Esophagus muscularis mucosa (tissue), 4 donors: ENCODE measurements around the gene MUC5B. TPM values are rescaled to one million over a fixed set of nuclear protein-coding genes. Genes with fewer than 3 reads are reported as not detected.

Experiments
- DNase-seq: peaks from one replicate; pipeline ENCODE4 v3.0.0-alpha.2; 2017; ENCODE audit errors: extremely low spot score
- H3K27ac ChIP-seq, 4 donors: fragments of 200-600 bp; sonication (generic); replicated peaks in 1 of 4; 1 replicate in 3 of 4; 2 replicates in 1 of 4; pipeline ENCODE4 v1.5.1; 2016 to 2019; ENCODE audit warnings: mild to moderate bottlenecking in 1 of 4
- H3K27me3 ChIP-seq, 4 donors: fragments of 200-600 bp; sonication (generic); one replicate each; pipeline versions ENCODE4 v1.5.1 to v1.6.0; 2016 to 2019
- H3K36me3 ChIP-seq, 4 donors: fragments of 200-600 bp; sonication (generic); one replicate each; pipeline ENCODE4 v1.5.1; 2016 to 2019
- H3K4me1 ChIP-seq, 4 donors: fragments of 200-600 bp; sonication (generic); one replicate each; pipeline ENCODE4 v1.5.1; 2016 to 2019
- H3K4me3 ChIP-seq, 4 donors: fragments of 200-600 bp; sonication (generic); 1 replicate in 2 of 4; 2 replicates in 2 of 4; pipeline ENCODE4 v1.5.1; 2016 to 2019; ENCODE audit warnings: mild to moderate bottlenecking in 4 of 4, moderate library complexity in 1 of 4
- H3K9me3 ChIP-seq, 4 donors: fragments of 200-600 bp; sonication (generic); 1 replicate in 3 of 4; 2 replicates in 1 of 4; pipeline ENCODE4 v1.5.1; 2016 to 2019
- CTCF ChIP-seq, 3 experiments: fragments of 200-600 bp in 2 of 3; fragments of 450-650 bp in 1 of 3; sonication (generic) in 2 of 3; IDR thresholded peaks; one replicate each; pipeline ENCODE4 v1.5.1; 2017 to 2019; ENCODE audit warnings: antibody characterized with exemption in 3 of 3, mild to moderate bottlenecking in 2 of 3, moderate library complexity in 1 of 3
- EP300 ChIP-seq: sonication (generic); formaldehyde crosslinking; IDR thresholded peaks from one replicate; pipeline ENCODE4 v1.6.1; 2017; ENCODE audit warnings: antibody characterized with exemption
- POLR2A ChIP-seq: fragments of 450-650 bp; IDR thresholded peaks from one replicate; pipeline ENCODE4 v1.6.1; 2017; ENCODE audit warnings: antibody characterized with exemption, moderate library complexity, mild to moderate bottlenecking, low read depth
- POLR2AphosphoS5 ChIP-seq, 2 donors: sonication (generic); formaldehyde crosslinking; IDR thresholded peaks; one replicate each; pipeline ENCODE4 v1.6.1; 2017; ENCODE audit warnings: antibody characterized with exemption in 2 of 2
- WGBS: methylation state at CpG from one replicate; pipeline ENCODE4 v1.1.5; 2018; 5-methylcytosine and 5-hydroxymethylcytosine counted together
- intact Hi-C: fragments of 100-400 bp; cut with DNase I; formaldehyde crosslinking; loops from one replicate; pipeline ENCODE4 v1.15.1; 2023
- total RNA-seq, 4 donors: library from RNA; depleted of rRNA; stranded (reverse); fragments of >200 nt; gene quantifications; one replicate each; pipeline versions ENCODE4 v1.1.0 to v1.2.1, GENCODE V29; 2016

The MUC5B gene
- total RNA-seq, 4 donors from 2014 or later, result under 0.01 to 0.45 (median 0.06) TPM; not detected in 1

GRCh38 chr11:1176224-1177019, 46.4 kb upstream of the MUC5B start:
- TF ChIP-seq EP300 (no peak), POLR2A (no peak), POLR2AphosphoS5 (IDR thresholded peaks at IDR 0.05) (no peak), CTCF (IDR thresholded peaks at IDR 0.05) (no peak)
- no peak overlapping the region for H3K4me3 ChIP-seq
- no peaks in the 10 kb centered on the region for H3K4me1 ChIP-seq
- H3K36me3 ChIP-seq, result no peaks in the 10 kb centered on the region
- H3K9me3 ChIP-seq, result no peaks in the 10 kb centered on the region
- WGBS, result no CpG with 5 or more reads among the region's 32 CpGs
- DNase-seq, result no peak
- peaks cover 0 to 64% (median 0%) of the 10 kb centered on the region in 4 donors for H3K27me3 ChIP-seq
- intact Hi-C loops, result no loop called here
- no peak overlapping the region for H3K27ac ChIP-seq

GRCh38 chr11:1177020-1177770, 45.7 kb upstream of the MUC5B start:
- 89% methylated on average over 17 of the region's 34 CpGs for WGBS
- Histone ChIP-seq H3K9me3 (no peaks in the 10 kb centered on the region), H3K4me3 (no peak overlapping the region), H3K4me1 (no peaks in the 10 kb centered on the region), H3K27me3 (peaks cover 0 to 64% (median 0%) of the 10 kb centered on the region in 4 donors), H3K36me3 (no peaks in the 10 kb centered on the region), H3K27ac (no peak overlapping the region)
- TF ChIP-seq POLR2A, result no peak
- no peak for TF ChIP-seq EP300
- TF ChIP-seq POLR2AphosphoS5 (IDR thresholded peaks at IDR 0.05), result no peak
- no peak for TF ChIP-seq CTCF (IDR thresholded peaks at IDR 0.05)
- DNase-seq, result no peak
- intact Hi-C loops, result no loop called here

GRCh38 chr11:1177771-1178090, 45.1 kb upstream of the MUC5B start:
- Histone ChIP-seq H3K4me1 (no peaks in the 10 kb centered on the region), H3K27me3 (peaks cover 0 to 64% (median 0%) of the 10 kb centered on the region in 4 donors), H3K36me3 (no peaks in the 10 kb centered on the region), H3K27ac (no peak overlapping the region), H3K9me3 (no peaks in the 10 kb centered on the region), H3K4me3 (no peak overlapping the region)
- intact Hi-C loops, result no loop called here
- no peak for TF ChIP-seq EP300
- no peak for TF ChIP-seq POLR2AphosphoS5 (IDR thresholded peaks at IDR 0.05)
- TF ChIP-seq CTCF (IDR thresholded peaks at IDR 0.05), result no peak
- TF ChIP-seq POLR2A, result no peak
- DNase-seq, result no peak
- WGBS, result 95% methylated on average over 2 of the region's 12 CpGs

GRCh38 chr11:1178201-1178885, 44.5 kb upstream of the MUC5B start:
- no peak for TF ChIP-seq CTCF (IDR thresholded peaks at IDR 0.05)
- no peak for TF ChIP-seq POLR2A
- no peak for TF ChIP-seq EP300
- TF ChIP-seq POLR2AphosphoS5 (IDR thresholded peaks at IDR 0.05), result no peak
- WGBS, result 88% methylated on average over 21 of the region's 31 CpGs

More at GRCh38 chr11:1178201-1178885, 44.5 kb upstream of the MUC5B start:
- Histone ChIP-seq H3K27ac (no peak overlapping the region), H3K9me3 (no peaks in the 10 kb centered on the region), H3K4me1 (no peaks in the 10 kb centered on the region), H3K36me3 (no peaks in the 10 kb centered on the region), H3K27me3 (peaks cover 0 to 64% (median 0%) of the 10 kb centered on the region in 4 donors), H3K4me3 (no peak overlapping the region)
- intact Hi-C loops, result no loop called here
- DNase-seq, result no peak
